K562 (cell line): ENCODE data around the gene ZNF747. TPM values are rescaled to one million over a fixed set of nuclear protein-coding genes. Genes with fewer than 3 reads are reported as not detected.

Source experiments
- ATAC-seq: fragments of 200-7000 bp; cut with Tn5 transposase; 3 replicates; pipeline ENCODE4 v1.9.1; 2020; ENCODE audit warnings: moderate library complexity
- BruUV-seq: library from RNA; stranded (reverse); fragments of 400-500 nt; replicated peaks from 2 replicates; lab custom pipeline; 2021; lab: Mats Ljungman, UMichigan
- CTCF ChIA-PET: fragments of 300-600 bp; formaldehyde crosslinking; extraction: SDS; loops from one replicate; lab custom pipeline; 2021; ENCODE audit warnings: low intra/inter-chr PET ratio; lab: Yijun Ruan, JAX
- POLR2A ChIA-PET: fragments of 300-600, 350-650 bp; sonication (Branson Sonifier 250); formaldehyde crosslinking; extraction: SDS; loops from one replicate; lab custom pipeline; 2021; ENCODE audit warnings: antibody characterized with exemption, inconsistent platforms; lab: Yijun Ruan, JAX
- DNase-seq, 4 experiments: peaks; one replicate each; pipeline versions ENCODE4 v3.0.0 to v3.0.0-alpha.2; 2011 to 2018; ENCODE audit warnings: low spot score in 3 of 4, mixed read lengths in 3 of 4; ENCODE audit errors: extremely low read depth in 1 of 4
- FAIRE-seq: peaks from 2 replicates; lab custom pipeline; 2011; peaks lifted over from hg19 to GRCh38; lab: Jason Lieb, UNC
- H2AFZ ChIP-seq: 2 replicates; pipeline ENCODE4 v1.6.0; 2011; ENCODE audit warnings: low read depth, low read length, control low read depth, inconsistent platforms
- H3K27ac ChIP-seq: fragments of 200-600 bp; 3 replicates; pipeline ENCODE4 v1.8.0; 2011; ENCODE audit warnings: low read depth, mild to moderate bottlenecking, control low read depth, inconsistent platforms, low read length, moderate library complexity, mixed read lengths; ENCODE audit errors: extremely low read depth
- H3K27me3 ChIP-seq, 2 experiments: fragments of 300-600 bp in 1 of 2; 2 replicates in 1 of 2; 3 replicates in 1 of 2; pipeline versions ENCODE4 v1.6.0 to v1.8.0; 2011; ENCODE audit warnings: inconsistent platforms in 2 of 2, low read length in 2 of 2, mild to moderate bottlenecking in 1 of 2, mixed read lengths in 1 of 2, moderate library complexity in 1 of 2; ENCODE audit not compliant: control insufficient read depth in 2 of 2, insufficient read depth in 2 of 2
- H3K36me3 ChIP-seq: fragments of 300-600 bp; 3 replicates; pipeline ENCODE4 v1.8.0; 2011; ENCODE audit warnings: mild to moderate bottlenecking, low read length, inconsistent platforms; ENCODE audit not compliant: control insufficient read depth, insufficient read depth
- H3K4me1 ChIP-seq, 2 experiments: fragments of 200-600 bp in 1 of 2; replicated peaks in 1 of 2; 2 replicates in 1 of 2; 3 replicates in 1 of 2; pipeline versions ENCODE4 v1.5.1 to v1.8.0; 2011; ENCODE audit warnings: inconsistent platforms in 2 of 2, low read length in 2 of 2, mild to moderate bottlenecking in 1 of 2, mixed read lengths in 1 of 2, moderate library complexity in 1 of 2; ENCODE audit not compliant: control insufficient read depth in 2 of 2, insufficient read depth in 2 of 2
- H3K4me2 ChIP-seq: 2 replicates; pipeline ENCODE4 v1.6.1; 2011; ENCODE audit warnings: low read length, control low read depth, inconsistent platforms, mixed read lengths; ENCODE audit not compliant: insufficient read depth
- H3K4me3 ChIP-seq: fragments of 200-600 bp; sonication (generic), shearing (Covaris generic); 2 replicates; pipeline ENCODE4 v1.5.1; 2016; ENCODE audit warnings: control low read depth, inconsistent platforms
- H3K79me2 ChIP-seq: fragments of 200-600 bp; 3 replicates; pipeline ENCODE4 v1.8.0; 2011; ENCODE audit warnings: low read length, inconsistent platforms; ENCODE audit not compliant: control insufficient read depth, insufficient read depth
- H3K9ac ChIP-seq, 2 experiments: 2 replicates each; pipeline versions ENCODE4 v1.6.0 to v1.6.1; 2011; ENCODE audit warnings: low read depth in 2 of 2, low read length in 2 of 2, control low read depth in 1 of 2, inconsistent platforms in 1 of 2, mild to moderate bottlenecking in 1 of 2, mixed read lengths in 1 of 2; ENCODE audit not compliant: insufficient read depth in 1 of 2
- H3K9me1 ChIP-seq: one replicate; pipeline ENCODE4 v1.6.0; 2011; ENCODE audit warnings: inconsistent platforms, mild to moderate bottlenecking, low read length, moderate library complexity; ENCODE audit not compliant: control insufficient read depth, insufficient read depth
- H3K9me3 ChIP-seq: replicated peaks from 2 replicates; pipeline ENCODE4 v1.5.1; 2011; ENCODE audit warnings: low read depth, low read length, inconsistent platforms; ENCODE audit not compliant: control insufficient read depth, insufficient read depth
- H4K20me1 ChIP-seq: replicated peaks from 2 replicates; pipeline ENCODE4 v1.6.1; 2011; ENCODE audit warnings: low read length, inconsistent platforms, mixed read lengths; ENCODE audit not compliant: control insufficient read depth, insufficient read depth
- BRF2 ChIP-seq: IDR thresholded peaks from 3 replicates; pipeline ENCODE4 v1.6.1; 2011; ENCODE audit warnings: borderline replicate concordance, mild to moderate bottlenecking; ENCODE audit not compliant: insufficient read length, insufficient read depth
- CBX2 ChIP-seq: fragments of 200-600 bp; sonication (generic); IDR thresholded peaks from one replicate; pipeline ENCODE4 v1.6.1; 2012; ENCODE audit warnings: mild to moderate bottlenecking, low read length, inconsistent platforms; ENCODE audit not compliant: insufficient read depth, poor library complexity, severe bottlenecking
- KDM1A ChIP-seq, 2 experiments: fragments of 450-650 bp; IDR thresholded peaks; 2 replicates each; pipeline ENCODE4 v1.6.1; 2016; ENCODE audit warnings: mild to moderate bottlenecking in 2 of 2
- PML ChIP-seq: IDR thresholded peaks from 2 replicates; pipeline ENCODE4 v1.6.1; 2012; ENCODE audit warnings: low read length, inconsistent platforms
- POLR3A ChIP-seq: IDR thresholded peaks from 2 replicates; pipeline ENCODE4 v1.6.1; 2011; ENCODE audit warnings: borderline replicate concordance, mild to moderate bottlenecking, moderate library complexity; ENCODE audit not compliant: insufficient read length, insufficient read depth; ENCODE audit errors: extremely low read depth
- RBM17 ChIP-seq: fragments of 200-400 bp; formaldehyde crosslinking; IDR thresholded peaks from 2 replicates; pipeline ENCODE4 v1.6.1; 2017; ENCODE audit warnings: low read depth, mild to moderate bottlenecking, low read length, borderline replicate concordance
- ZNF23 ChIP-seq: fragments of 250-450 bp; sonication (Bioruptor Pico); IDR thresholded peaks from 2 replicates; pipeline ENCODE4 v1.4.0; 2020; ENCODE audit warnings: mild to moderate bottlenecking
- ZNF445 ChIP-seq: fragments of 250-450 bp; sonication (Bioruptor Pico); IDR thresholded peaks from 2 replicates; pipeline ENCODE4 v1.4.0; 2020; ENCODE audit warnings: low read depth, mild to moderate bottlenecking, moderate library complexity
- ZNF644 ChIP-seq: fragments of 200-800 bp; sonication (Bioruptor generic); IDR thresholded peaks from 2 replicates; pipeline ENCODE4 v1.6.1; 2016; ENCODE audit warnings: low read depth, missing genetic modification characterization, missing compliant biosample characterization
- whole genome bisulfite sequencing: fragments of 100-300 bp; shearing (Covaris generic); methylation state at CpG from one replicate; pipeline ENCODE4 v1.1.6; 2016; ENCODE audit warnings: low coverage, mixed read lengths; ENCODE audit not compliant: insufficient coverage; ENCODE audit errors: missing lambda C conversion rate; 5-methylcytosine and 5-hydroxymethylcytosine counted together
- in situ Hi-C: fragments of 300-500 bp; cut with MboI; formaldehyde crosslinking; loops from 4 replicates; pipeline ENCODE4 v1.15.0; 2018; ENCODE audit warnings: inconsistent platforms, mixed read lengths
- intact Hi-C: fragments of 100-400 bp; cut with micrococcal nuclease; formaldehyde crosslinking; loops from 2 replicates; pipeline ENCODE4 v1.14.2; 2022
- polyA plus RNA-seq, 8 experiments: library from polyadenylated mRNA; depleted of rRNA in 4 of 8; stranded (reverse) in 5 of 8; unstranded in 3 of 8; fragments of >200 nt; fragmentation: Nextera tagmentation in 2 of 8; fragmentation: Illumina TruSeq in 1 of 8; extraction: Ambion mirVana in 2 of 8; extraction: Trizol in 1 of 8; gene quantifications; 2 replicates each; pipeline versions ENCODE4 v1.2.1 to v1.2.3, GENCODE V29; 2011 to 2014; ENCODE audit warnings: inconsistent platforms in 1 of 8, missing spikeins in 1 of 8
- total RNA-seq, 7 experiments: library from RNA; depleted of rRNA in 6 of 7; stranded (reverse); fragments of >200 nt in 6 of 7; fragmentation: Illumina TruSeq in 2 of 7; extraction: Trizol in 2 of 7; gene quantifications; 2 replicates each; pipeline versions ENCODE4 v1.2.1 to v1.2.3, GENCODE V29; 2011 to 2021; ENCODE audit warnings: low replicate concordance in 1 of 7
- TF ChIP-seq, protein P1 (sequence below): fragments of 450-650 bp; IDR thresholded peaks from 2 replicates; pipeline ENCODE4 v1.6.1; 2016; ENCODE audit warnings: antibody characterized with exemption
- TF ChIP-seq, protein P2 (sequence below): fragments of 150-350 bp; IDR thresholded peaks from 2 replicates; pipeline ENCODE4 v1.6.1; 2014; ENCODE audit warnings: low read depth, mild to moderate bottlenecking, low read length, borderline replicate concordance

Gene ZNF747
- total and polyA plus RNA-seq, 9 of the 15 experiments (the other 6 are each of a cell fraction or from before 2014, with no cell fraction given) = 0.14 to 3.3 (median 1.5) TPM

- ChIA-PET POLR2A (interaction anchor here (0.8 to 1.7 kb wide), 7 partner anchors 8 to 136 kb away, joined by 3 to 9 read pairs (median 5); partner anchors contain the start of genes DCTPP1, ZNF689, ZNF747 and ZNF764), CTCF (no interaction called here)
- H3K4me1 ChIP-seq = peaks cover 9 to 18% of the 10 kb centered on the region in 2 experiments
- TF ChIP-seq PML = no peak
- TF ChIP-seq, protein P1, sequence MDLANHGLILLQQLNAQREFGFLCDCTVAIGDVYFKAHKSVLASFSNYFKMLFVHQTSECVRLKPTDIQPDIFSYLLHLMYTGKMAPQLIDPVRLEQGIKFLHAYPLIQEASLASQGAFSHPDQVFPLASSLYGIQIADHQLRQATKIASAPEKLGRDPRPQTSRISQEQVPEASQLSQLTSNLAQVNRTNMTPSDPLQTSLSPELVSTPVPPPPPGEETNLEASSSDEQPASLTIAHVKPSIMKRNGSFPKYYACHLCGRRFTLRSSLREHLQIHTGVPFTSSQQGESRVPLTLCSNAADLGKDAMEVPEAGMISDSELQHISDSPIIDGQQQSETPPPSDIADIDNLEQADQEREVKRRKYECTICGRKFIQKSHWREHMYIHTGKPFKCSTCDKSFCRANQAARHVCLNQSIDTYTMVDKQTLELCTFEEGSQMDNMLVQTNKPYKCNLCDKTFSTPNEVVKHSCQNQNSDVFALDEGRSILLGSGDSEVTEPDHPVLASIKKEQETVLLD = no peak
- TF ChIP-seq, protein P2, sequence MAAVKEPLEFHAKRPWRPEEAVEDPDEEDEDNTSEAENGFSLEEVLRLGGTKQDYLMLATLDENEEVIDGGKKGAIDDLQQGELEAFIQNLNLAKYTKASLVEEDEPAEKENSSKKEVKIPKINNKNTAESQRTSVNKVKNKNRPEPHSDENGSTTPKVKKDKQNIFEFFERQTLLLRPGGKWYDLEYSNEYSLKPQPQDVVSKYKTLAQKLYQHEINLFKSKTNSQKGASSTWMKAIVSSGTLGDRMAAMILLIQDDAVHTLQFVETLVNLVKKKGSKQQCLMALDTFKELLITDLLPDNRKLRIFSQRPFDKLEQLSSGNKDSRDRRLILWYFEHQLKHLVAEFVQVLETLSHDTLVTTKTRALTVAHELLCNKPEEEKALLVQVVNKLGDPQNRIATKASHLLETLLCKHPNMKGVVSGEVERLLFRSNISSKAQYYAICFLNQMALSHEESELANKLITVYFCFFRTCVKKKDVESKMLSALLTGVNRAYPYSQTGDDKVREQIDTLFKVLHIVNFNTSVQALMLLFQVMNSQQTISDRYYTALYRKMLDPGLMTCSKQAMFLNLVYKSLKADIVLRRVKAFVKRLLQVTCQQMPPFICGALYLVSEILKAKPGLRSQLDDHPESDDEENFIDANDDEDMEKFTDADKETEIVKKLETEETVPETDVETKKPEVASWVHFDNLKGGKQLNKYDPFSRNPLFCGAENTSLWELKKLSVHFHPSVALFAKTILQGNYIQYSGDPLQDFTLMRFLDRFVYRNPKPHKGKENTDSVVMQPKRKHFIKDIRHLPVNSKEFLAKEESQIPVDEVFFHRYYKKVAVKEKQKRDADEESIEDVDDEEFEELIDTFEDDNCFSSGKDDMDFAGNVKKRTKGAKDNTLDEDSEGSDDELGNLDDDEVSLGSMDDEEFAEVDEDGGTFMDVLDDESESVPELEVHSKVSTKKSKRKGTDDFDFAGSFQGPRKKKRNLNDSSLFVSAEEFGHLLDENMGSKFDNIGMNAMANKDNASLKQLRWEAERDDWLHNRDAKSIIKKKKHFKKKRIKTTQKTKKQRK = no peak
- no peak for TF ChIP-seq CBX2
- TF ChIP-seq RBM17 = no peak
- no peak for TF ChIP-seq BRF2
- TF ChIP-seq ZNF23 = no peak
- TF ChIP-seq KDM1A (IDR thresholded peaks at IDR 0.05) = no peak
- no peak for TF ChIP-seq ZNF644 (tag)
- TF ChIP-seq ZNF445 (CRISPR knock-in tag) = no peak
- TF ChIP-seq POLR3A = no peak
- no TSS peak for BruUV-seq
- no peak overlapping the region for H2AFZ ChIP-seq
- no peak for FAIRE-seq
- H3K4me2 ChIP-seq = no peak overlapping the region
- peak overlapping the region in 1 of 2 experiments; percentile 61; a peak in 1 of 4 replicates for H3K9ac ChIP-seq
- no peaks in the 10 kb centered on the region for H3K9me3 ChIP-seq
- no peak for DNase-seq
- H3K9me1 ChIP-seq = no peaks in the 10 kb centered on the region
- H3K27ac ChIP-seq = no peak overlapping the region
- intact Hi-C loops (no loop called here), in situ Hi-C loops (no loop called here)
- no peak overlapping the region for H3K4me3 ChIP-seq
- H3K27me3 ChIP-seq = no peaks in the 10 kb centered on the region
- 46% methylated on average over 8 of the region's 8 CpGs for WGBS
- H3K36me3 ChIP-seq = no peaks in the 10 kb centered on the region
- H4K20me1 ChIP-seq = no peaks in the 10 kb centered on the region
- peaks cover 2% of the 10 kb centered on the region; the same call in 1 of the 3 replicates for H3K79me2 ChIP-seq
- no peak; the same call in 2 of the 3 replicates for ATAC-seq
Measured at GRCh38 chr16:30565984-30566383, 31.3 kb upstream of the ZNF747 start.
